ENCODE results near the gene LAT. TPM values are rescaled to one million over a fixed set of nuclear protein-coding genes. Genes with fewer than 3 reads are reported as not detected.

Gene LAT
- polyA plus RNA-seq, 1 donor from 2014 or later = 6.4 TPM

GRCh38 chr16:28958216-28958615 lies 26.6 kb upstream of the LAT start:
- Histone ChIP-seq H3K36me3 (ENCODE audit: insufficient read depth, low read length) (no peaks in the 10 kb centered on the region), H3K4me3 (ENCODE audit: low read length) (no peak overlapping the region), H4K20me1 (ENCODE audit: insufficient read depth) (no peaks in the 10 kb centered on the region), H2AFZ (ENCODE audit: low read depth, low read length) (no peak overlapping the region), H3K9ac (ENCODE audit: low read length) (no peak overlapping the region), H3K9me3 (ENCODE audit: low read length) (no peaks in the 10 kb centered on the region), H3F3A (ENCODE audit: insufficient read depth, low read length, poor library complexity, severe bottlenecking) (no peaks in the 10 kb centered on the region), H3K9me2 (ENCODE audit: insufficient read depth, low read length) (no peaks in the 10 kb centered on the region), H3K27me3 (ENCODE audit: insufficient read depth, low read depth, low read length) (no peaks in the 10 kb centered on the region), H3K79me2 (replicated peaks; ENCODE audit: insufficient read depth, low read length) (no peaks in the 10 kb centered on the region), H3K4me2 (ENCODE audit: low read length) (no peak overlapping the region), H3K27ac (ENCODE audit: low read length) (no peak overlapping the region)
- no peak for TF ChIP-seq REST (IDR thresholded peaks at IDR 0.05; ENCODE audit: borderline replicate concordance)
- no peak for TF ChIP-seq MXI1 (conservative IDR thresholded peaks at IDR 0.05; ENCODE audit: poor library complexity, severe bottlenecking)
- no peak for TF ChIP-seq RAD21 (conservative IDR thresholded peaks at IDR 0.05)
- TF ChIP-seq EZH2 (IDR thresholded peaks at IDR 0.05; ENCODE audit: borderline replicate concordance, insufficient read depth, low read length, poor library complexity, severe bottlenecking) = no peak
- no peak for TF ChIP-seq EP300 (conservative IDR thresholded peaks at IDR 0.05; ENCODE audit: poor library complexity, severe bottlenecking)
- no peak for TF ChIP-seq SMC3 (conservative IDR thresholded peaks at IDR 0.05; ENCODE audit: poor library complexity)
- no peak for TF ChIP-seq CTCF (IDR thresholded peaks at IDR 0.05; ENCODE audit: poor library complexity, severe bottlenecking)
- no peak for TF ChIP-seq TAF1 (IDR thresholded peaks at IDR 0.05; ENCODE audit: low read depth)
- TF ChIP-seq POLR2AphosphoS5 (IDR thresholded peaks at IDR 0.05) = no peak

GRCh38 chr16:28958836-28959235 lies 26.0 kb upstream of the LAT start:
- Histone ChIP-seq H3K4me3 (ENCODE audit: low read length) (no peak overlapping the region), H2AFZ (ENCODE audit: low read depth, low read length) (no peak overlapping the region), H3K4me2 (ENCODE audit: low read length) (no peak overlapping the region), H3K36me3 (ENCODE audit: insufficient read depth, low read length) (no peaks in the 10 kb centered on the region), H3K9ac (ENCODE audit: low read length) (no peak overlapping the region), H3K9me3 (ENCODE audit: low read length) (no peaks in the 10 kb centered on the region), H4K20me1 (ENCODE audit: insufficient read depth) (no peaks in the 10 kb centered on the region), H3K9me2 (ENCODE audit: insufficient read depth, low read length) (no peaks in the 10 kb centered on the region), H3K27me3 (ENCODE audit: insufficient read depth, low read depth, low read length) (no peaks in the 10 kb centered on the region), H3K79me2 (replicated peaks; ENCODE audit: insufficient read depth, low read length) (no peaks in the 10 kb centered on the region), H3F3A (ENCODE audit: insufficient read depth, low read length, poor library complexity, severe bottlenecking) (no peaks in the 10 kb centered on the region), H3K27ac (ENCODE audit: low read length) (no peak overlapping the region)
- TF ChIP-seq CTCF (IDR thresholded peaks at IDR 0.05; ENCODE audit: poor library complexity, severe bottlenecking) (no peak), EP300 (conservative IDR thresholded peaks at IDR 0.05; ENCODE audit: poor library complexity, severe bottlenecking) (no peak), REST (IDR thresholded peaks at IDR 0.05; ENCODE audit: borderline replicate concordance) (no peak), SMC3 (conservative IDR thresholded peaks at IDR 0.05; ENCODE audit: poor library complexity) (no peak), TAF1 (IDR thresholded peaks at IDR 0.05; ENCODE audit: low read depth) (no peak), RAD21 (conservative IDR thresholded peaks at IDR 0.05) (no peak), POLR2AphosphoS5 (IDR thresholded peaks at IDR 0.05) (no peak)

All from neural cell (in vitro differentiated cells).